HG02884 (cell line): ENCODE measurements around the gene TRABD2B.

ENCODE experiments used
- ATAC-seq: cut with Tn5 transposase; IDR thresholded peaks from one replicate; pipeline ENCODE4 v1.9.1; 2021; ENCODE audit warnings: mild to moderate bottlenecking, moderate library complexity; ENCODE audit not compliant: unreplicated experiment

The TRABD2B gene

DNA sequence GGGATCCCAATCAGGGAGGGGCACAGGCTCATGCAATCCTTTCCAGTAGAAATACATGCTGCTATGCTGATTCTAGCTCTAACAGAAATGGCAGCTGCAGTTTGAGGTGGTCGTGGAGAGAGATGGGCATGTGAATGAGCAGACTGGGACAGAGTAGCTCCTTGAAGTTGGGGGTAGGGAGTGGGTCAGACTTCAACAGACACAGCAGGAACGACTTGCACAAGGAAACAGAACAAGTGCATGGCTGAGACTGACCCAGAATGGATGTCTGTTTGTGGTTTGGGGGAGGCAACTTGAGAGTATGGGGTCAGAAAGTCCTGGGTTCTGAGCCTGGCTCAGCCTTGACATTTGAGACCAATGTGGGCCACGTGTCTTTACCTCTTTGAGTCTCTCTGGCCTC, 25.1 kb upstream of the TRABD2B start:
- no peak for ATAC-seq

DNA sequence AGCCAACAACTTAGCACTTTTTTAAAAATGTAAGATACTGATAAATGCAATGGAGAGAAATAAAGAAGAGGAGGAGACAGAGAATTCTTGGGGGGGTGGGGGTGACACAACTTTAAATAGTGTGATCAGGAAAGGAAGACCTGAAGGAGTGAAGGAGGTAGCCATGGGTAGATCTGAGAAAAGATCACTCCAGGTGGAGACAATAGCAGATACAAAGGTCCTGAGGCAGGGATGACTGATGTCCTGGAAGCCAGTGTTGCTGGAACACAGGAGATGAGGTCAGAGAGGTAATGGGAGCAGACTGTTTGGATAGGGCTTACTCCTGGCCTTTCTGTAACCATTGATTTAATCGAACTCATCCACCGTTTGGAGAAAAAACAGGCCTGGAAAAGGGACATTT, 24.6 kb upstream of the TRABD2B start:
- no peak for ATAC-seq

DNA sequence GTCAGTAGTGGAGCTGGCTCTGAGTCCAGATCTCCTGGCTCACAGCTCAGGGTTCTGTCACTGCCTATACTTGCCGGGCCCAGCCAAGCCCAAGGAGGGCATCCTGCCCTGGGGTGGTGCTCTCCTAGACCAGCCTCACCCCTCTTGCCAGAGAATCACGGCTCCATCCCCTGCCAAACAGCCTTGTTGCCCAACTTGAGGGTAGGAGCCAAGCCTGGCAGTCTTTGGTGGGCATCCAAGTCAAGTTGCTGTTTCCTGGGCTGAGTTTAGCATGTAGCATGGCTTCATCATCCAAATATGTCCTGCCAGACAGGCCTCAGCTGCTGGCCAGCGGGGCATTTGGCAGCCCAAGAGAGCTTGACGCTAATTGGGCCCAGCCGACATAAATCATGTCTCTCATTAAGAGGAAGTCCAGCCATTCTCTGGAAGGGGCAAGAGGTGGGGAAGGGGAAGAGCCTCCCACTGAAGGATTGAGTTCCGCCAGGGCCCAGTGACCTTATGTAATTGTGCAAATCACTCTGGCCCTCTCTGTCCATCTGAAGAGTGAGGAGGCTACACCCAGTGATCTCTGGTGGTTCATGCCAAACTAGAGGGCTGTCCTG, 22.6 kb upstream of the TRABD2B start:
- no peak for ATAC-seq

DNA sequence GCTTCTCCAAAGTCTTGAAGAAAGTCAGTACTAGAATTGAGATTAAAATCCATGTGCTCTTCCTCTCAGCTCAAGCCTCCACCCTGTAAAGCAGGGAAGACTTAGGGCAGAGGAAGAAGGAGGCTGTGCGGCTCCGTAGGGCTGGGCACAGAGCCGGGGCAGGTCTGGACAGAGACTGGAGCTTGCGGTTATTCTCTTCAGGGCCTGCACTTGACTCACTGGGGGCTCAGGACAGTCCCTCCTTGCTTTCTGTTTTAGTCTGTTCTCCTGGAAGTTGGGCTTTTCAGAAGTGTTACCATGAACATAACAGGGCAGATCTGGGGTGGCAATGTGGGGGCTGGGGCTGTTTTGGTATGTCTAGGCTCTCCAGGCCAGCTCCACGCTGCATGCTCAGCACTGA, 21.6 kb upstream of the TRABD2B start:
- ATAC-seq = no peak

- no peak for ATAC-seq
Observed at GRCh38 chr1:48017716-48018115, 20.5 kb upstream of the TRABD2B start.

DNA sequence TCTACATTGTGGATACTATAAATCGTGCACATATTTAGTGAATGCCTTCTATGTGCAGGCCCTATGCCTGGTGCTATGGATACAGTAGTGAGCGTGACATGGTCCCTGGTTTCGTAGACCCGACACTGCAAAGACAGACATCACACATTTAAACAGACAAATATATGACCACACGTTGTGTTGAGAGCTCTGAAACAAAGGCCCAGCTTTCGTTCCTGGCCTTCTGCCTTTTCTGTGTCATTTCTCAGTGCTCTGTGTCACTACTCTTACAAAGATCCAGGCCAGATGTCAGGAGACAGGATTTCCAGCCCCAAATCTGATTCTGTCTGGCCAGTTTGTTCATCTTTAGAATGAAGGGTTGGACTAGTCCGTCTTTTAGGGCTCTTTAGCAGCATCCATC, 19.3 kb upstream of the TRABD2B start:
- no peak for ATAC-seq

DNA sequence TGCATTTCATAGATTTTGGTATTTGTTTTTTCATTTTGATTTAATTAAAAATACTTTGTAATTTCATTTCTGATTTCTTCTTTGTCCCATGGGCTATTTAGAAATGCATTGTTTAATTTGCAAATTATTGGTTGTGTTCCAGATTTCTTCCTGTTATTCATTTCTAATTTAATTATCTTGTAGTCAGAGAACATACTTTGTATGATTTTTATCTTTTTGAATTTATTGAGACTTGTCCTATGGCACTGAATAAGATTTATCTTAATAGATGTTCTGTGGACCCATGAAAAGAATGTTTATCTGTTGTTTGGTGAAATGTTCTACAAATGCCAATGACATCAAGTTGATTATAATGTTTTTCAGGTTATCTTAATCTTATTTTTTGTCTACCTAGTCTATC, 16.1 kb upstream of the TRABD2B start:
- no peak for ATAC-seq

DNA sequence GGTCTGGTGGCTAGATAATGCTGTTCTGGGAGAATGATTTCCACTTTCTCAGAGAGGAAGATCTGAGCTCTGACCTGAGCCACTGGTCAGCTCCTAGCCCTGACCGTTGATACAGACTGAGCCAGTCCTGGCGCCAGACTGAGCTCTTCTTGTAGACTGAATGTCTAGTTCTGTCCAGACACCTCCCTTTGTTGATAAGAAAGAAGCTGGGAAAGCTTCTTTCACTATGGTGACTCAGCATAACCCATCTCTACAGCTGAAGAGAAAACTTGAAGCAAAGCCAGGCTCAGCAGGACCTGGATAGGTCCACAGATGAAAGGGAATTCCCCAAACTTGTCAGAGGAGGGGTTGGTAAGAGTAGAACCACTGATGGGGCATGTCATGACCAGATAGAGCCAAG, 9.9 kb upstream of the TRABD2B start:
- no peak for ATAC-seq

DNA sequence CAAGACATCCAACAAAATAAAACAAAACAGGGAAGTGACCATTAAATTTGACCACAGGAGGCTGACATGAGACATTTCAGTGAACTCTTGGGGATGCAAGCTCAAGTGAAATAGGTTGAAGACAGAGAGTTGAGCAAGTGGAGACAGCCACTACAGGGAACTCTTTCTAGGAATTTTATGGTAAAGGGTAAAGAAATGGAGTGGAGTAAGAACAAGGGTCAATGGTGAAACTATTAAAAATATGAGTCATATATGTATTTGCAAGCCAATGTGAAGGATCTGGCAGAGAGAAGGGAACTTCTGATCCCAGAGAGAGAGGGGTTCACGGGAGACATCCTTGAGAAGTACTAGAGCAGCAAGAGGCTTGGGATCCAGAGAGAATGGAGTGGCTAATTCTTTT, 9.1 kb upstream of the TRABD2B start:
- no peak for ATAC-seq

DNA sequence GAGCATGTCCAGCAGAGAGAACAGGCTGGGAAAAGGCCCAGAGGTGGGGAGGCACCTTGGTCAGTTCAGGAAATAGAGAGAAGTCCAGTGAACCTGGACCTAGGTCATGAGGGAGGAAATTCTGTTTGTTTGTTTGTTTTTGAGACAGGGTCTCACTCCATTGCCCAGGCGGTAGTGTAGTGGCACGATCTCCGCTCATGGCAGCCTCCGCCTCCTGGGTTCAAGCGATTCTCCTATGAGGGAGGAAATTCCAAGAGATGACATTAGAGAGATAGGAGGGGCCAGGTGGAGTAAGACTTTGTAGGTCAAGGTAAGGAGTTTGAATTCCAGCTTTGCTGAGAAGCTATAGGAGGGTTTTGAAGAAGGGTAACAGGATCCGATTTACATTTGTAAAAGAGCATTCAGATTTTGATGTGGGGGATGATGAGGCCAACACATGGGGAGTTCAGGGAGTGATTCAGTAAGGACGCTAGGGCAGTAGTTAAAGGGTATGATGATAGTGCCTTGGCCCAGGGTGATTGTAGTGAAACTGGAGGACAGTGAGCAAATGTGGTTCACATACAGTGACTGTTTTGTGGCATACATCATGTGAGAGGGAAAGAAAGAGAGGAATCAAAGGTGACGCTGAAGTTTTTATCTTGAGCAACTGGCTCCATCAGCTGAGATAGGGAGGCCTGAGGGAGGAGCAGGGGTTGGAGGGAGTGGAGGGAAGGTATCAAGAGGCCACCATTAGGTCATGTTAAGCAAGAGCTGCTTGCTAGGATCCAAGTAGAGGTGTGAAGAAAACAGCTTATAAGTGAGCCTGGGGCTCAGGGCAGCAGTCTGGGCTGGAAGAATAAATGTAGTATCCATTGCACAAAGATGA, 8.3 kb upstream of the TRABD2B start:
- ATAC-seq = no peak

- no peak for ATAC-seq
Observed at GRCh38 chr1:48003741-48004531, 6.8 kb upstream of the TRABD2B start.

- no peak for ATAC-seq
Observed at GRCh38 chr1:48002142-48002541, 5.0 kb upstream of the TRABD2B start.

GRCh38 chr1:48001696-48002095, 4.5 kb upstream of the TRABD2B start:
- no peak for ATAC-seq

GRCh38 chr1:48000883-48001282, 3.7 kb upstream of the TRABD2B start:
- ATAC-seq = no peak

GRCh38 chr1:47999097-47999496, 1.9 kb upstream of the TRABD2B start:
- ATAC-seq = no peak

GRCh38 chr1:47998396-47998990, 1.3 kb upstream of the TRABD2B start:
- ATAC-seq = no peak

- no peak for ATAC-seq
Observed at GRCh38 chr1:47996406-47997226, 569 bp downstream of the TRABD2B start.

- ATAC-seq = no peak
Observed at GRCh38 chr1:47996060-47996405, 1.2 kb downstream of the TRABD2B start.

DNA sequence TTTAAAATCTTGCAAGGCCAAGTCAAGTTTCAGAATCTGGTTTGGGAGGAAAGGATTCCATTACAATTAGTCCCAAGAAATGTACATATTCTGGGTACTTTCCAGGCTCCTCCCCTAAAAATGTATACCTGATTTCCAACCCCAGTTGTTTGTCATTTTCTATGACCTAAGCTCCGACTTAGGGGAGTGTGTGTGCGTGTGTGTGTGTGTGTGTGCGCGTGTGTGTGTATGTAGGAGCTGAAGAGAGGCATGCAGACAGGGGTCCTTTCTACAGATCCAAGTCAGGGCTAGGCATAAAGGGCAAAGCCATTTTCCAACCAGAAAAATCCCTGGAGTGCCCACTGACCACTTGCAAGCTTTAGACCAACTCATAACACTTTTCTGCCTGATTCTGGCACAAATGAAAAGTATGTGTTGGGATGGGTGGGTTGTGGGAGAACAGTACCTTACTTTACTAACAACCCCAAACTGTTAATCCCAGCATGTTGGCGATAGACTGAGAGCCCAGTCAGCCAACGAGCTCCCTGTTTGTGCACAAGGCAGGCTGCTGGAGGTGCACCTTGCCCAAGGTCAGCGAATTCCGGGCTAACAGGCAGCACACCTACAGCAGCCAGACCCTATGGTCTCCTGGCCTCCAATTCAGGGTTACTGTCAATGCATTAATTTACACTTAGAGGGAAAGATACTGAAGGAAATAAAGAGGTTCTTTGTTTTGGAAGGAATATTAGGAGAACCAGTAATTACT, 1.7 kb downstream of the TRABD2B start:
- no peak for ATAC-seq
